Ascending aorta (tissue), 2 donors: ENCODE results near the gene NUPR1. TPM values are rescaled to one million over a fixed set of nuclear protein-coding genes. Genes with fewer than 3 reads are reported as not detected.

Experiments
- DNase-seq, 2 donors: peaks; one replicate each; pipeline ENCODE4 v3.0.0-alpha.2; 2019; ENCODE audit warnings: low spot score in 2 of 2
- H3K27ac ChIP-seq, 2 donors: fragments of 200-600 bp; sonication (generic); one replicate each; pipeline ENCODE4 v1.5.1; 2016 to 2017; ENCODE audit warnings: mild to moderate bottlenecking in 1 of 2
- H3K27me3 ChIP-seq: fragments of 200-600 bp; sonication (generic); one replicate; pipeline ENCODE4 v1.5.1; 2017
- H3K36me3 ChIP-seq, 2 donors: fragments of 200-600 bp; sonication (generic); one replicate each; pipeline ENCODE4 v1.5.1; 2016
- H3K4me1 ChIP-seq, 2 donors: fragments of 200-600 bp; sonication (generic); one replicate each; pipeline ENCODE4 v1.5.1; 2016 to 2017; ENCODE audit warnings: mild to moderate bottlenecking in 1 of 2
- H3K4me3 ChIP-seq, 2 donors: fragments of 200-600 bp; sonication (generic); one replicate each; pipeline ENCODE4 v1.5.1; 2016 to 2017; ENCODE audit warnings: mild to moderate bottlenecking in 1 of 2
- H3K9me3 ChIP-seq, 2 donors: fragments of 200-600 bp; sonication (generic); one replicate each; pipeline ENCODE4 v1.5.1; 2016
- intact Hi-C: fragments of 100-400 bp; cut with DNase I; formaldehyde crosslinking; loops from one replicate; pipeline ENCODE4 v1.15.1; 2023
- total RNA-seq: library from RNA; depleted of rRNA; stranded (reverse); fragments of >200 nt; gene quantifications from one replicate; pipeline ENCODE4 v1.1.0, GENCODE V29; 2016
- TF ChIP-seq, protein P1 (sequence below), 3 experiments: fragments of 200-600 bp in 2 of 3; fragments of 450-650 bp in 1 of 3; sonication (generic) in 2 of 3; IDR thresholded peaks; one replicate each; pipeline ENCODE4 v1.5.1; 2016 to 2019; ENCODE audit warnings: antibody characterized with exemption in 3 of 3, mild to moderate bottlenecking in 1 of 3, moderate library complexity in 1 of 3

NUPR1 gene
- total RNA-seq, 1 donor from 2014 or later, result 290 TPM

- Histone ChIP-seq H3K27ac (no peak overlapping the region), H3K36me3 (no peaks in the 10 kb centered on the region), H3K4me3 (no peak overlapping the region), H3K27me3 (no peaks in the 10 kb centered on the region), H3K9me3 (no peaks in the 10 kb centered on the region), H3K4me1 (no peaks in the 10 kb centered on the region)
- TF ChIP-seq, protein P1, sequence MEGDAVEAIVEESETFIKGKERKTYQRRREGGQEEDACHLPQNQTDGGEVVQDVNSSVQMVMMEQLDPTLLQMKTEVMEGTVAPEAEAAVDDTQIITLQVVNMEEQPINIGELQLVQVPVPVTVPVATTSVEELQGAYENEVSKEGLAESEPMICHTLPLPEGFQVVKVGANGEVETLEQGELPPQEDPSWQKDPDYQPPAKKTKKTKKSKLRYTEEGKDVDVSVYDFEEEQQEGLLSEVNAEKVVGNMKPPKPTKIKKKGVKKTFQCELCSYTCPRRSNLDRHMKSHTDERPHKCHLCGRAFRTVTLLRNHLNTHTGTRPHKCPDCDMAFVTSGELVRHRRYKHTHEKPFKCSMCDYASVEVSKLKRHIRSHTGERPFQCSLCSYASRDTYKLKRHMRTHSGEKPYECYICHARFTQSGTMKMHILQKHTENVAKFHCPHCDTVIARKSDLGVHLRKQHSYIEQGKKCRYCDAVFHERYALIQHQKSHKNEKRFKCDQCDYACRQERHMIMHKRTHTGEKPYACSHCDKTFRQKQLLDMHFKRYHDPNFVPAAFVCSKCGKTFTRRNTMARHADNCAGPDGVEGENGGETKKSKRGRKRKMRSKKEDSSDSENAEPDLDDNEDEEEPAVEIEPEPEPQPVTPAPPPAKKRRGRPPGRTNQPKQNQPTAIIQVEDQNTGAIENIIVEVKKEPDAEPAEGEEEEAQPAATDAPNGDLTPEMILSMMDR (IDR thresholded peaks at IDR 0.05), result no peak
- DNase-seq, result no peak
- intact Hi-C loops, result no loop called here
Observed at GRCh38 chr16:28514246-28514645, 24.5 kb downstream of the NUPR1 start.

DNA sequence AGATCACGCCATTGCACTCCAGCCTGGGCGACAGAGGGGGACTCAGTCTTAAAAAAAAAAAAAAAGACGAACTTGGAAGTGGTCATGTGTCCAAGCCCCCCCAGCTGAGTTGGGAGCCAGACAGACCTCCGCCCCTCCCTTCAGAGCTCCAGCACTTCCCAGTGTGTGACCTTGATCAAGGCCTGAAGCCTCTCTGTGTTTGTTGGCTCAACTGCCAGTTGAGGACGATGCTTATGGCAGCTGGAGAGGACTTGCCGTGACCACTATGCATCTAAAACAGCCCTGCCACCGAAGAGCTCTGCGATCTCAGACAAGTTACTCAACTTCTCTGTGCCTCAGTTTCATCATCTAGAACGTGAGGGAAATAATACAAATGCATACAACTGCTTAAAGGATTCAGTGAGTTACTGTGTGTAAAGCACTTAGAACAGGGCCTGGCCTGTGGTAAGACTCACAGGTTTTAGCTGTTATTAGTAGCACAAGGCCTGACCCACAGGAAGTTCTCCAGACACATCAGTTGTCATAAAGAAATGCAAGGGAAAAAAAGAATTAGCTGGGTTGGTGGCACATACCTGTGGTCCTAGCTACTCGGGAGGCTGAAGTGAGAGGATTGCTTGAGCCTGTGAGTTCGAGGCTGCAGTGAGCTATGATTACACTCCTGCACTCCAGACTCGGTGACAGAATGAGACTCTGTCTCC is 25.1 kb downstream of the NUPR1 start:
- Histone ChIP-seq H3K4me1 (no peaks in the 10 kb centered on the region), H3K9me3 (no peaks in the 10 kb centered on the region), H3K36me3 (no peaks in the 10 kb centered on the region), H3K27me3 (no peaks in the 10 kb centered on the region), H3K27ac (no peak overlapping the region), H3K4me3 (no peak overlapping the region)
- TF ChIP-seq, protein P1 (IDR thresholded peaks at IDR 0.05), result no peak
- intact Hi-C loops, result no loop called here
- DNase-seq, result no peak

GRCh38 chr16:28511801-28512789 is 26.7 kb downstream of the NUPR1 start:
- Histone ChIP-seq H3K27ac (no peak overlapping the region), H3K36me3 (no peaks in the 10 kb centered on the region), H3K27me3 (no peaks in the 10 kb centered on the region), H3K4me1 (no peaks in the 10 kb centered on the region), H3K4me3 (no peak overlapping the region), H3K9me3 (no peaks in the 10 kb centered on the region)
- TF ChIP-seq, protein P1 (IDR thresholded peaks at IDR 0.05), result no peak
- intact Hi-C loops, result no loop called here
- DNase-seq, result no peak

DNA sequence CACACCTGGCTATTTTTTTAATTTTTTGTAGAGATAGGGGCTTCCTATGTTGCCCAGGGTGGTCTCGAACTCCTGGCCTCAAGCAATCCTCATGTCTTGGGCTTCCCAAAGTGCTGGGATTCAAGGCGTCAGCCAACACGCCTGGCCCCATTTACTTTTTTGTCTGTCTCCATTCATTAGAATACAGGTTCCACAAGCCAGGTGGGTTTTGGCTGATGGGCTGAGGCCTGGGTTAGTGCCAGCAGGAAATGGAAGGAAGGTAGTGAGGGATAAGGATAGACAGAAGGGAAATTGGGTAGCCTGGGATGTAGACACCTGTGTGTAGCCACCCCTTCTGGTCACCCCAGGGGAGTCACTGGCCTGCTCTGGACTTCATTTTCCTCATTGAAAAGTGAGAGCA is 27.7 kb downstream of the NUPR1 start:
- Histone ChIP-seq H3K4me1 (no peaks in the 10 kb centered on the region), H3K27ac (no peak overlapping the region), H3K27me3 (no peaks in the 10 kb centered on the region), H3K36me3 (no peaks in the 10 kb centered on the region), H3K9me3 (no peaks in the 10 kb centered on the region), H3K4me3 (no peak overlapping the region)
- no peak for DNase-seq
- TF ChIP-seq, protein P1 (IDR thresholded peaks at IDR 0.05), result no peak
- intact Hi-C loops, result no loop called here

- intact Hi-C loops, result no loop called here
- DNase-seq, result no peak
- Histone ChIP-seq H3K36me3 (no peaks in the 10 kb centered on the region), H3K4me3 (no peak overlapping the region), H3K27me3 (no peaks in the 10 kb centered on the region), H3K9me3 (no peaks in the 10 kb centered on the region), H3K4me1 (no peaks in the 10 kb centered on the region), H3K27ac (no peak overlapping the region)
- TF ChIP-seq, protein P1 (IDR thresholded peaks at IDR 0.05), result no peak
Observed at GRCh38 chr16:28505489-28506137, 33.2 kb downstream of the NUPR1 start.
